AML-193 (cell line): Measurements from ENCODE around the gene ETNK2.

Experiments
- DNase-seq, 2 experiments: peaks; one replicate each; lab custom pipeline; 2025; lab: John Stamatoyannopoulos, UW

Gene ETNK2

GRCh38 chr1:204177133-204177532 is 25.3 kb upstream of the ETNK2 start:
- DNase-seq = no peak

DNA sequence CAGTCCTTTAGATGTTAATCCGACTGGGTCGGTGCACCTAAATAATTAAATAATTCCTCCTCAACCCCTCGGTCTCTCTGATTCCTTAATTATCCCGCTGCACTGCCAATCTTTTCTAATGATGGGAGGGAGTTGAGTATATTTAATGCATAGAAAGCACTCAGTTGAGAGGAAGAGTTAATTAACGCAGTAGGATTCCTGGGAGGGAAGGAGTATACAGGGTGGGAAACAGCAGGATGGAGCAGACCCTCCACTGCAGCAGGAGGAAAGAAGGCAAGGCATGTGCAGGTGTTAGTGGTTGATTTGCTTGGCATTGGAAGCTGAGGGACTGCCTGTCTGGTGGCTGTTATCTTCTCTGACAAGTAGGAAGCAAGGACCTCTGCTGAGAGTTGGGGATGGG is 24.2 kb upstream of the ETNK2 start:
- no peak for DNase-seq

DNA sequence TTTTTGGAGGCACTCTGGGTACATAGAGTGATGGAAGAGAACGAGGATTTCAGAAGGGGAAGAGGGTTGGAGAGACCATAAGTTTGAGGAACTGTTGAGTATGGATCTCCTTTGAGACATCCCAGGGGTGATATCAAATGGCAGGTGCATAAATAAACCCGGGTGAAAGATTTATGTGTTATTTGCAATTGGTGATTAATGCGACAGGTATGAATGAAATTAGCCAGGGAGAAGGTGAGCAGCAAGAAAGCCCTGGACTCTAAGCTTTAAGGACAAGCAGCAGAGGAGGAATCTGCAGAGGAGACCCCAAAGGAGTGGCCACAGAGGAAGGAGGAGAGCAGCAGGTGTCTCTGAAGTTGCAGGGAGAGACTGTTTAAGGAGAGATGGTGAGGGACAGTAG is 23.1 kb upstream of the ETNK2 start:
- DNase-seq = no peak

- DNase-seq = no peak
These were observed 20.7 kb upstream of the ETNK2 start for GRCh38 chr1:204172404-204173029.

- no peak for DNase-seq
These were observed 19.9 kb upstream of the ETNK2 start for GRCh38 chr1:204171751-204172178.

DNA sequence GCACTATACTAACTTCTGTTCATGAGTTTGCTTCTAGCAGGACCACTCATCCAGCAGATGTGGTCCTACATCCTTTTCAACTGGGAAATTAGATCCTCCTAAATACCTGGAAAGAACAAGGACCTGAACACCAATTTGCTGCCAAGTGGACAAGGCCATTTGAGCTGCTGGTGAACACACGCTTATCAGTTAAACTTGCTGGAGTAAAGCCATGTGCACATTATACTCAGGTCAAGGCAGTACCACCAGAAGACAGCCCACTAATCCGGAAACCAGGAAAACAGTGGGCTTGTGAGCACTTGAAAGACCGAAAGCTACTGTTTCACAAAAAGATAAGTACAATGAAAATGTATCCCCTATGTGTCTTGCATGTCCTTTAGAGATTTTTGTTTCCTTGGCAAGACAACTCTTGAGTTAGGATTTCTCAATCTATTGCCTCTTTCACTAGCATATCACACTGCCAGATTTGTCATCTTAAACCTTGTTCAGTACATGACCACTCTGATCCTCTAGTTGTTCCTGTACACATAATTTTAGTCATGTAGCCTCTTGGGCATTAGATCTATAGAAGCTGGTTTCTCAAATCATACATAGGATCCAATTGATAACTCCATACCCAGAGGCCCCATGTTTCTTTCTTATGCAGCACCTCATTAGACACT is 18.8 kb upstream of the ETNK2 start:
- no peak for DNase-seq

DNA sequence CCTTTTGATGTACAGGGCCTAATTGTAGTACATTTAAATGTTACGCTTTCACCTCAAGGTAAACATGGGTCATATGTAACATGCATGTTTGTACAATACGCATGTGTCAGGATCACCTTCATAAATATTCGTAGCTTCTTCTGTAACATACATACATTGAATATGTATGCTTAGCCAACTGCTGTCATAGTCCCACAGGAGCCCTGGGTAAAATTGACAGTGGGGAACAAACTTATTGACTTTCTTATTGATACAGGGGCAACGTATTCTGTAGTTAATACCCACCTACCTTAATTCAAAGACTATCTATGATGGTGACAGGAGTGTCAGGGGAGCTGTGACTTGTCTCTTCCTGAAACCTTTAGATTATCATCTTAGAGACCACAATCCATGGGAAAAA is 18.0 kb upstream of the ETNK2 start:
- no peak for DNase-seq

GRCh38 chr1:204167730-204168129 is 15.9 kb upstream of the ETNK2 start:
- DNase-seq = no peak

DNA sequence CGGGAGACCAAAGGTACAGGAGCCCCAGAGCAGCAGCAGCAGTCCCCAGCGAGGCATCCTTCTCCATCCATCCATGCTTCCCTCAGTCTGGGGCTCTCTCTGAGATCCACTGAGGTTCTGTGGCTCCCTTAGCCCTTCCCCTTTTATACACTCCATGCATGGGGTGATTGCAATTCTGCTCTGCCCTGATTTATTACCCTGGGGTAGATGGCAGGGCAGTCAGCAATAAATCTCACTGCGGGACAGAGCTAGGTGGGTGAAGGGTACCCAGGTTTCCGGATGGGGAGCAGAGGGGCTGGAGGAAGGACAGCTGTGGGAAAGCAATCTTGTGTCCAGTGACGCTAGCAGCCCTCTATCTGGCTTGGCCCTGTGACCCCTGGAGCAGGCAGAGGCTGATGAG is 14.4 kb upstream of the ETNK2 start, which contains the start of gene REN:
TSS of gene REN (minus strand) at position 119 of the 400 bp plus-strand sequence. CDS start at position 75, 44 bp downstream.
- DNase-seq = no peak

DNA sequence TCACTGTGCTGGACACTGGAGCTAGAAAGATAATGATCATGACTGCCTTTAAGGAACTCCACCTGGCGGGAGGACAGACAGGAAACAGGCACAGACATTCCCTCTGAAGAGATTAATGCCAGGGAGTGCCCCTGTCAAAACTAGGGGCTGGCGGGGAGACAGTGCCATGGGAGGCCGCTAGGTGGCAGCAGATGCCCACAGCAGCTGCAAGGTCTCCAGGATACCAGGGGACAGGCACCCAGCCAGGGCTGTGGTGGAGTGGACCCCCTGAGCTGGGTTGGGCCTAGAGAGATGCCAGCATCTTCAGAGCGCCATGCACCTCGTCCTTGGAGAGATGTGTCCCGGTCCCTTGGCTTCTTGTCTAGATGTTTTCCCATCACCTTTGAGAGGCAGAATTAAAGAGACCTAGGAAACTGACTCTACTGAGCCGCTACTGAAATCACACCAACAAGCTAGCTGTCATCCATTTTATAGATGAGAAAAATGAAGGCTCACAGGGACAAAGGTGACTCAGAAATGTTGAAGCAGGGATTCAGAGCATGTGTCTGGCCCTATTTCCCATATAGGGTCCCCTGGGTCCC is 10.7 kb upstream of the ETNK2 start:
- peak; percentile 38 to 48 for DNase-seq

GRCh38 chr1:204161609-204162493 is 10.0 kb upstream of the ETNK2 start:
- DNase-seq = no peak

DNA sequence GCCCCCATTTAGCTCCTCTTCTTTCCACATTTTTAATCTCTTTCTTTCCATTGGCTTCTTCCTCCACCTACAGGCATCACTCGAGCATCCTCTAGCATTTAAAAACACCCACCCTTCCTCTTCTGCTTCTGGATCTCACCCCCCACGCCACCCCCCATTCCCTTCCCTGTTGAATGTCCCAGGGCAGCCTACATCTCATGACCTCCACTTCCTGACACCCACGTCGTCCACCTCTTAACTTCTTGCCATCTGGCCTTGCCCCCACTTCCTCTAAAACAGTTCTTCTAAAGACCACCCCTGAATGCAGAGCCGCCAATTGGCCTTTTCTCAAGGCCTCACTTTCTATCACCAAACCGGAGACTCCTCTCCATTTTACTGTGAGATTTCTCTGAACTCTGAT is 6.1 kb upstream of the ETNK2 start:
- DNase-seq = no peak

- DNase-seq = no peak
These were observed 4.0 kb upstream of the ETNK2 start for GRCh38 chr1:204155881-204156280.

- DNase-seq = no peak
These were observed 2.9 kb upstream of the ETNK2 start for GRCh38 chr1:204154568-204155255.

DNA sequence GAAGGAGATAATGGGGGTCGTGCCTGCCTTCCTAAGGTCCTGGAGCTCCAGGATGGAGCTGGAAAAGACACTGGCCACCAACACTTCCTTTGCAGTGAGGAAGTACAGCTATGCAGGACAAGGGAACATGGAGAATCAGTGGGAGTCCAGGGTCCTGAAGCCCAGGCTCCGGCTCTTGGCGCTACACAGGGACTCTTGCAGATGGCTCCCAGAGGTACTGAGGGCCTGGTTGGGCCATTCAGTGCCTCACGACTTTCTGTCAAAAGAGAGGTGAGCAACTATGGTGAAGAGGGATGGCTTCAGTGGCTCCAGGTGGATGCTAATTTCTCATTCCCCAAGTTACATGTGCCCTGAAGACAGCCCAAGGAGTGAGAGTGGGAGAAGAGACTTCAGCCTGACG is 1.8 kb upstream of the ETNK2 start:
- DNase-seq = no peak

GRCh38 chr1:204152310-204153044 is 633 bp upstream of the ETNK2 start:
- no peak for DNase-seq

GRCh38 chr1:204150702-204151551 is 917 bp downstream of the ETNK2 start:
- no peak for DNase-seq

DNA sequence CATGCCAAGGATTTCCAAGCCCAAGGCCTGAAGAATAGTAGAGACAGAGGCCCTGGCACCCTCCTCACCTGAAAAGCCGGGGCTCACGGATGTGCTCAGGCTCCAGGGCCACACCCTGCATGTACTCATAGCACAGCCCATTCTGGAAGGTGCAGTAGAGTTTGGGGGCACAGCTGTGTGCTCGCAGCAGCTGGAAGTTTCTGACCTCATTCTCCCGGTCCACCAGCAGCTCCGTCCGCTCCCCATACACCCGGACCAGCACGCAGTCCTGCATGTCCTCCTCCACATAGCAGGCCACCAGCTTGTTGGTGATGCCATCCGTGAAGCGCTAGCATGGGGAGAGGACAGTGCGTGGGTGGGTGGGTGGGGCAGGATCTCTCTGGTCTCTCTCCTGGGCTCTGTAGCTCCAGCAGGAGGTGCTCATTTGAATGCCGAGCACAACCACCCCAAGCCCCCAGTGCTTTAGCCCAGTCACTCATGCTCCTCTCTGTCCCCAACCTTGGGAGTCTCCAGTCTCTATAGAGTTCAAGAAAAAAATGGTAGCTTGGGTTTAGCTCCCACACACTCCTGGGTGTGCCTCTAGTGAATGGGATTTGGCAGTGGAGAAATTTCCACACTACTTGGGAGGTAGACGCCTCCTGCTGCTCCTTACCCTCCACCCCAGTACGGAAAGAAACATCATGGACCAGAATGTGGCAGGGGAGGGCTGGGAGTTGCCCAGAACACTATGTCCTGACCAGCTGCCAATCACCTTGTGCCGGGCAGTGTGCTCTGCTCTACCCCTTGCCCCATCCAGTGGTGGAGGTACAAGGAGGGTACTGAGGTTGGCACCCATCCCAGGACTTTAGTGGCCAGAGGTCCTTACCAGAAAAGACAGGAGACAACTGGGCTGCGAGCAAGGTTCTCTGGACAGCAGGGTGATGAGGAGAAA is 1.9 kb downstream of the ETNK2 start:
- DNase-seq = no peak

- DNase-seq = no peak
These were observed 2.7 kb downstream of the ETNK2 start for GRCh38 chr1:204149107-204149506.
